HG03521 (cell line): ENCODE data around the gene BTRC.
A peak's percentile ranks its signal among the peaks of the same experiment; 100 is the strongest.
"Not testable (repeated sequence)": the region's sequence is repeated elsewhere in the genome, so short reads cannot be mapped to it uniquely, and the experiment has no call there.

Experiments
- ATAC-seq: cut with Tn5 transposase; IDR thresholded peaks from one replicate; pipeline ENCODE4 v1.9.1; 2021; ENCODE audit warnings: mild to moderate bottlenecking, moderate library complexity; ENCODE audit not compliant: unreplicated experiment

BTRC gene

GRCh38 chr10:101577121-101577871 is 223.3 kb downstream of the BTRC start:
- no peak for ATAC-seq

GRCh38 chr10:101578192-101578591 is 224.2 kb downstream of the BTRC start:
- no peak for ATAC-seq

GRCh38 chr10:101578803-101579515 is 225.0 kb downstream of the BTRC start:
- ATAC-seq = no peak

GRCh38 chr10:101579516-101579870 is 225.5 kb downstream of the BTRC start:
- ATAC-seq = no peak

- no peak for ATAC-seq
Measured at GRCh38 chr10:101580486-101581399, 226.8 kb downstream of the BTRC start.

GRCh38 chr10:101585841-101586240 is 231.9 kb downstream of the BTRC start:
- ATAC-seq = no peak

GRCh38 chr10:101587725-101588653 is 234.0 kb downstream of the BTRC start, which contains the start of the genes DPCD and POLL:
TSS of gene DPCD (plus strand) at chr10:101588321. CDS start at chr10:101588337, 16 bp downstream.
TSS of gene POLL (minus strand) at chr10:101588257. CDS start at chr10:101587360, 897 bp downstream.
- ATAC-seq = peak; percentile 93

- ATAC-seq = no peak
Measured at GRCh38 chr10:101588879-101589278, 234.9 kb downstream of the BTRC start.

- not testable (repeated sequence) for ATAC-seq
Measured at GRCh38 chr10:101593331-101593730, 239.4 kb downstream of the BTRC start.

GRCh38 chr10:101595591-101596433 is 241.8 kb downstream of the BTRC start:
- no peak for ATAC-seq

GRCh38 chr10:101597091-101597900 is 243.3 kb downstream of the BTRC start:
- no peak for ATAC-seq

- no peak for ATAC-seq
Measured at GRCh38 chr10:101601541-101601940, 247.6 kb downstream of the BTRC start.

- ATAC-seq = no peak
Measured at GRCh38 chr10:101602761-101603398, 248.9 kb downstream of the BTRC start.
